GM12874 (cell line): ENCODE results near the gene TXNDC12.

ENCODE experiments used
- TF ChIP-seq, protein P1 (sequence below): IDR thresholded peaks from 2 replicates; pipeline ENCODE4 v1.5.1; 2011; ENCODE audit warnings: low read depth, mild to moderate bottlenecking, control low read depth, low read length, moderate library complexity; ENCODE audit not compliant: insufficient read depth

Gene TXNDC12

DNA sequence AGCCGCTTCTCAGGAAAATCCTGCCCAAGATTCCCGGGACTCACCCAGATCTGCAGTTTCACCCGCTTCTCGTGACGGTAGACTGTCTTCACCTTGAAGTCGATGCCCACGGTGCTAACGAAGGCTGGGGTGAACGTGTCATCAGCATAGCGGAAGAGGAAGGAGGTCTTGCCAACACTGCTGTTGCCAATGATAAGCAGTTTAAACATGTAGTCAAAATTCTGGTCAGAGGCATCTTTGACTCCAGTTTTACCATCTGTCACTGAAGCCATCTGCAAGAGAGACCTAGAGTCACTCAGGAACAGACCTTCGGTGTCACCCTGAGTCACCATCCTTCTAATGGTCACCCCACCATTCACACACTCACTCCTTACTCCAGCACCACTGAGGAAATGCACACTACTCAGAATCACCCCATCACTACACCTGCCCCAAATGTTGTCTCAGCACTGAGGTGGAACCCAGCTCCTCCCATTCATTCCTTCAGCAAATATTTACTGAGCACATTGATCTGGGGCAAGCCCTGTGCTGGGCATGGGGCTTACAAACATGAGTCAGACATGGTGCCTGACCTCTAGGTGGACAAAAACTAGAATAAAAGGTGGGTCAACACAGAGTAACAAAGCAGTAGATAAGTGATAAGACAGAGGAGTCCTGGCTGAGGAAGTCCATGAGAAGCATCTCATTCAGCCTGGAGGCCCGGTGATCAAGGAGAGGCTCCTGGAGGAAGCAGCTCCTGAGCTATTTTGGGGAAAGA, 78.0 kb downstream of the TXNDC12 start:
- TF ChIP-seq, protein P1, sequence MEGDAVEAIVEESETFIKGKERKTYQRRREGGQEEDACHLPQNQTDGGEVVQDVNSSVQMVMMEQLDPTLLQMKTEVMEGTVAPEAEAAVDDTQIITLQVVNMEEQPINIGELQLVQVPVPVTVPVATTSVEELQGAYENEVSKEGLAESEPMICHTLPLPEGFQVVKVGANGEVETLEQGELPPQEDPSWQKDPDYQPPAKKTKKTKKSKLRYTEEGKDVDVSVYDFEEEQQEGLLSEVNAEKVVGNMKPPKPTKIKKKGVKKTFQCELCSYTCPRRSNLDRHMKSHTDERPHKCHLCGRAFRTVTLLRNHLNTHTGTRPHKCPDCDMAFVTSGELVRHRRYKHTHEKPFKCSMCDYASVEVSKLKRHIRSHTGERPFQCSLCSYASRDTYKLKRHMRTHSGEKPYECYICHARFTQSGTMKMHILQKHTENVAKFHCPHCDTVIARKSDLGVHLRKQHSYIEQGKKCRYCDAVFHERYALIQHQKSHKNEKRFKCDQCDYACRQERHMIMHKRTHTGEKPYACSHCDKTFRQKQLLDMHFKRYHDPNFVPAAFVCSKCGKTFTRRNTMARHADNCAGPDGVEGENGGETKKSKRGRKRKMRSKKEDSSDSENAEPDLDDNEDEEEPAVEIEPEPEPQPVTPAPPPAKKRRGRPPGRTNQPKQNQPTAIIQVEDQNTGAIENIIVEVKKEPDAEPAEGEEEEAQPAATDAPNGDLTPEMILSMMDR: no peak

DNA sequence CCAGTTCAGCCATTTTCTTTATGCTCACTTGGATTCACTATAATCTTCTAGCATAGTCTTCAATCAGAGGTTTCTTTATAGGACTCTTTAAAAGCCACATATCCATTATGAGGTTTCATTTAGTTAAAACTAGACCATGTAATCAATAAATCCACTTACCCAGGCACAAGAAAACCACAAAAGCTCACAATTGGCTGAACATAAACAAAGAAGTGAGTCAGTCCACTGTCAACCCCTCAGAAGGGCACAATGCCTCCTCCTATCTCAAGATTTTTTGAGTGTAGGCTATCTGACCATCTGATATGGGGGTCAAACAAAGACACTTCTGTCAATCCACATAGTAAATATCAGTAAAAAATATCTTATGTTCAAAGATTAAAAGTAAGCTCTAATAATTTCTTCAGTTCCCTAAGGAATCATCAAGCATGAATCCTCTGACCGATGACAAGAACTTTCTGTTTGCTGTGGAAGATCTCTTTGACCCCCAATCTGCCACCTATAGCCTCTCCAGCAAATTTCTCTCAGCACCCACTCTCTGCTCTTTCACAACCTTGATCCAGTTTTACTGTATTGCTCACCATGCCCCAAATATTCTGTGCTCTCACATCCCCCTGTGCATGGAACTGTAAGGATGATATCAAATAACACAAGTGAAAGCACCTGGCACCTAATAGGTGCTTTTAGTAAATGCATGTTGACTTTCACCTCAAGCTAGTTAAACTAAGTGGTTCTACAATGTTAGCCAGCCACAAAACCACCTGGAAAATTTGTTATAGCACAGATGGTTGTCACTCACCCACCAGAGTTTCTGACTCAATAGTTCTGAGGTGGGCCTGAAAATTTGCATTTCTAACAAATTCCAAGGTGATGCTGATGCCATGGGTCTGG, 81.2 kb downstream of the TXNDC12 start:
- TF ChIP-seq, protein P1: no peak
